GM18511 (cell line): ENCODE measurements around the gene FAH.
"Not testable (repeated sequence)": the region's sequence is repeated elsewhere in the genome, so short reads cannot be mapped to it uniquely, and the experiment has no call there.

Experiments used
- ATAC-seq: cut with Tn5 transposase; IDR thresholded peaks from one replicate; pipeline ENCODE4 v1.9.1; 2021; ENCODE audit warnings: mild to moderate bottlenecking, moderate library complexity; ENCODE audit not compliant: unreplicated experiment

The FAH gene

GRCh38 chr15:80152896-80153876, at the start of gene FAH:
FAH (plus strand) TSS chr15:80152999; CDS start chr15:80153055, 56 bp downstream.
- ATAC-seq = peak; percentile 70

DNA sequence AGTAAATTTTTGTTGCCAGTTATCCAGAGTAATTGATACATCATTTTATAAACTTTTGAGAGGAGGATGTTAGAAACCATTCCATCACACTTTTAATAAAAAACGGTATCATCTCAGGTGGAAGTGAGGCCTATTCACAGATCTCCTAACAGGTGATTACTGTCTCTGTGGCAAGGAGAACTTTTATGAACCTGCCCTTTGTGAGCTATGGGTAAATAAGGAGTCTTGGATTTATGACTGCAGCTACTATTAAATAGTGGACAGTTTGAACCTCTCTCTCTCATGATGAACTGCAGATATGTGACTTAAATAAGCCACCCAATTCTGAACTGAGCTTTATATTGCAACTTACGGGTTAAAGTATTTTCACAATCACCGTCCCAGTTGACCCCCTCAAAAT, 47.6 kb upstream of the FAH start:
- no peak for ATAC-seq

GRCh38 chr15:80105595-80105994, 47.2 kb upstream of the FAH start:
- ATAC-seq = no peak

DNA sequence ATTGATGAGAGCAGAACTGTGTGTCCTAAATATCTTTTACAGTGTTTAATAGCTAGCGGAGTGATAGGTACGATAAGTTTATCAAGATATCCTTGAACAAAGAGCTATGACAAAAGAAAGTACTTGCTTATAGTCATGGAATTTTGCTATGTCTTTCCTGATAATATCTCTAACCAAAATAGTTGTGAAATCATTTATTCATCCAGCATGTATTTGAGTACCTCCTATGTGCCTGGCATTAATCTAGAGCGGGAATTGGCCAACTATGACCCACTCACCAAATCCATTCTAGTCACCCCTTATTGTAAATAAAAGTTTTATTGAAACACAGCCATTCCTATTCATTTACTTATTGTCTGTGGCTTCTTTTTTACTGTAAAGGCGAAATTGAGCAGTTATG, 46.7 kb upstream of the FAH start:
- no peak for ATAC-seq

DNA sequence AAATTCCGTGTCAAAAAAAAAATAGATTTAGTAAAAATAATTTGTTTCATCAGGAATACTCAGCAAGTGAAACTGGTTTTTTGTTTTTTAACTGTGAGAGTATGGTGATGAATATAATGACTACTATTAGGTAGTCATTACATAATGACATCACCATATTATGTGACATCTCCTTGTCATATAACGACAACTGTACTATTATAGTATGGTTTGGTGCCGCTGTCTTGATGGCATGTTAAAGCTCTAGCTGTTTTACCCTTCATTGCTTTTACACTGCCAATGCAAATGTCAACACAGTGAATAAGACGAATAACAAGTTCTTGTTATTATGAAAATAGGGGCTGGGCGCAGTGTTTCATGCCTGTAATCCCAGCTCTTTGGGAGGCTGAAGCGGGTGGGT, 45.6 kb upstream of the FAH start:
- ATAC-seq = no peak

GRCh38 chr15:80107774-80108173, 45.0 kb upstream of the FAH start:
- ATAC-seq = no peak

DNA sequence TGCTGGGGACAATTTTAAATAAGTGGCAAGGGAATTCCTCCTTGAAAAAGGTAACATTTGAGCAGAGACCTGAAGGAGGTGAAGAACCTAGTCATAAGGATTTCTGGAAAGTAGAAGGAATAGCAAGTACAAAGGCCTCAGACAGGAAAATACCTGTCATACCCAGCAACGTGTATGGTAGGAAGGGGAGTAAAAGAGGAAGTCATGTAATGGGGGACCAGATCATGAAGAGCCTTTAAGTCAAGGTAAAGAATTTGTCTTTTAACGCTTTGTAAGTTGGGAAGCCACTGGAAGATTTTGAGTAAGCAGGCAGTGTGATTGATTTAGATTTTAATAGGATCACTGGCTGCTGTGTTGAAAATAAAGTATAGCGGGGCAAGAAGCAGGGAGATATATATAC, 43.4 kb upstream of the FAH start:
- ATAC-seq = no peak

- no peak for ATAC-seq
Observed at GRCh38 chr15:80110920-80111319, 41.9 kb upstream of the FAH start.

DNA sequence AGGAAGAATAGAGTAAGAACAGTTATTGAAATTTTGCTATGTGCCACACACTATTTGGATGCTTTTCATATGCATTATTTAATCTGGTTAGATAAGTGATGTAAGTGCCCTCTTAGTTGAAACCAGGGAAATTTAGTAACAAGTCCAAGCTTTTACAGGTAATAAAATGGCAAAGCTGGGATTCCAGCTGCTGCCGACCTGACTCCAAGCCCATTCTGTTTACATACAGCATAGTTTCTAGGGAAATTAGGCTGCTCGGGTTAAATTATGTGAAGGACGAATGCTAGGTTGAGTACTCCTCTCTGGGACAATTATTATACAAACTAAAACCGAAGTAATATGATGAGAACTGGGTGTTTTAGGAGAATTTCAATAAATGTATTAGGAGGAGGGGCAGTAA, 38.7 kb upstream of the FAH start:
- ATAC-seq = no peak

DNA sequence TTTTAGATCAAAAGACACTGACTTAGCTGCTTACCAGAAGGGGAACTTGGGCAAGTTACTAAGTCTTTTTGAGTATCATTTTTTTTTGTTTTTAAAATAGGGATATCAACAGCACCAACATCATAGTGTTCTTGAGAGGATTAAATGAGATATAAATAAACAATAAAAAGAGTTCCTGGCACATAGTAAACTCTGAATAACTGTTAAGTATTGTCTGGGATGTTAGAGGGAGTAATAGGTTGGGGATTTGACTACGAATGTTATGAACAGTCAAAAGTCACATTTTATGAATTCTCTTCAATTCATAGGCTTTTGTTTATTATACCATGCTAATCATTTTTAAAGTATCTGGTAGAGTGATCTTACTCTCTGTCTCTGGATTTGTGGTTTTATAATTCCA, 37.8 kb upstream of the FAH start:
- no peak for ATAC-seq

DNA sequence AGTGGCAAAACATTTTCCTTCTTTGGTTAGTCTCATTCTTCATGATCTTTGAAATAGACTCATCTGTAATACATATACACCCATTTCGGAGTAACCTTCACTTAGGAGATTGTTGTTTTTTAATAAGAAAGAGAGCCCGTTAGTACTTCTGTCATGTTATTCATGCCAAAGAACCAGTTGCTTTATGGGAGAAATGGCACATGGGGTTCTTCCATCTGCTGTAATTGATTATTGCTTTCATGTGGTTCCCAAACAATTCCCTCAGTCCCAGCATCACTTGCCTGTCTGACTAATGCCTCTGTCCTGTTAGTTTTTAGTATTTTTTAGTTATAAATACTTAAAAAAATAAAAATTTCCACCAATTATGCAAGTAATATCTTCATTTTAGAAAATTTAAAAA, 33.8 kb upstream of the FAH start:
- no peak for ATAC-seq

GRCh38 chr15:80120636-80121035, 32.2 kb upstream of the FAH start:
- ATAC-seq = no peak

- no peak for ATAC-seq
Observed at GRCh38 chr15:80121546-80121945, 31.3 kb upstream of the FAH start.

DNA sequence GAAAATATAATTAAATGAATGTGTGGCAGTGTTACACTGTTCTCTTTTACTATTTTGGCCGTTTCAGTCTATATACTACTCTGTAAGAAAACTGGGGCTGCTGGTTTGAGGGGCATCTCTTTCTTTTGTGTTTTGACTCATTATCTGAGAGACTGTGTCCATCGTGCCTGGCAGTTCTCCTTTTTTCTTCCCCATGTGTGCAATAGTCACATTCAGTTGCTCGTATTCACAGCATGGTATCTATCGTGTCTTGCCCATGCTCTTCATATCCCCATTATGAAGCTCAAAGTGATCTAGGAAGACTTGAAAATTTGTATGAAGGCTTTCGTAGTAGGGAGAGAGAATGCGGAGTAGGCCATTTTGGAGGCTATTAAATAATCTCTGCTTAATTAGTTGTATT, 29.8 kb upstream of the FAH start:
- ATAC-seq = no peak

DNA sequence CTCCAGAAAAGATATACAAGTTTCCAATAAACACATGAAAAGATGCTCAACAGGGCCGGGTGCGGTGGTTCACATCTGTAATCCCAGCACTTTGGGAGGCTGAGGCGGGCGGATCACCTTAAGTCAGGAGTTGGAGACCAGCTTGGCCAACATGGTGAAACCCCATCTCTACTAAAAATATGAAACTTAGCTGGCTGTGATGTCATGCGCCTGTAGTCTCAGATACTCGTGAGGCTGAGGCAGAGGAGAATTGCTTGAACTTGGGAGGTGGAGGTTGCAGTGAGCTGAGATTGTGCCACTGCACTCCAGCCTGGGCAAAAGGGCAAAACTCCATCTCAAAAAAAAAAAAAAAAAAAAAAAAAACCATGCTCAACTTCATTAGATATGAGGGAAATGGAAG, 25.5 kb upstream of the FAH start:
- not testable (repeated sequence) for ATAC-seq

GRCh38 chr15:80127911-80128310, 24.9 kb upstream of the FAH start:
- no peak for ATAC-seq

DNA sequence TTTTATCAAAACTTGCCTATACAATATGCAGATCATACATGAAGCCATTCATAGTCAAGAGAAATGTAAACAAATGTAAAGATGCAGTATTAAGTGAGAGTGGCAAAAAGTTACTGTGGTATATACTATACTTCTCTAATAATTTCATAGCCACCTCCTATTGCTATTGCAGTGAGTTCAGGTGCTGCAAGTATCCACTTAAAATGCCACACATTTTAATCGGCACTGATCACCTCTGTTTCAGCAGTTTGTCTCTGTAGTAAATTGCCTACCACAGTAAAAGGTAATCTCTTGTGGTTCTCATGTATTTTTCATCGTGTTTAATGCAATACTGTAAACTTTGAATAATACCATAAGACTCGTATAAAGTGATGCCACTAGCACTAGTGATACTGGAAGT, 20.4 kb upstream of the FAH start:
- no peak for ATAC-seq

- ATAC-seq = no peak
Observed at GRCh38 chr15:80136854-80137253, 15.9 kb upstream of the FAH start.

DNA sequence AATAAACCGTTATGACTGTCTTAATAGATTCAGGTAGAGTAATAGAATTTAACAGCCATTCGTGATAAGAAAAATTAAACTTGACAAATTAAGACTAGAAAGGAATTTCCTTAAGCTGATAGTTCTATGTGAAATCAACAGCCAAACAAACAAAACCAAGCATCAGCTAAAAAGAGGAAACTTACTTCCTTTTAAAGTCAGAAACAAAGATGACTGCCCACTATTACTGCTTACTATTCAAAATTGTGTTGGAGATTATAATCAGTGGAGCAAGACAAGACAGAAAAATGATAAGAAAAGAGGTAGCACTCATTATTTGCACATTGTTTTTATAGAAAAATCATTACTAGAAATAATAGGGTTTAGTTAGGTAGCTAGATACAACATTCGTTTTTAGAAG, 13.8 kb upstream of the FAH start:
- ATAC-seq = no peak

DNA sequence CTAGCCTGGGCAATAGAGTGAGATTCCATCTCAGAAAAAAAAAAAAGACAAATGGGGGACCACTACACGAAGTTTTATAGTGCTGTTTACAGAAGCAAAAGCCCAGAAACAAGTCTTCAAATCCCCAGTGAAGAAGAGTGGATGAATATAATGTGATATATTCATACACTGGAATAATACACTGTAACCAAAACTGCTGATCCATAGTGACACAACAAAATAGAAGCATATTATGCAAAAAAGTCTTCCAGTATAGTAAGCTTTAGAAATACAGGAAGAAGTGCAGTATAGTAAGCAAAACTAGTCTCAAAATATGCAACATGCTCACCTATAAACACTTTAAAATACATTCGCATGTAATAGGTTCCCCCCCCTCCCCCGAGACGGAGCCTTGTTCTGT, 11.9 kb upstream of the FAH start:
- no peak for ATAC-seq

GRCh38 chr15:80141916-80142598, 10.7 kb upstream of the FAH start:
- ATAC-seq = no peak

DNA sequence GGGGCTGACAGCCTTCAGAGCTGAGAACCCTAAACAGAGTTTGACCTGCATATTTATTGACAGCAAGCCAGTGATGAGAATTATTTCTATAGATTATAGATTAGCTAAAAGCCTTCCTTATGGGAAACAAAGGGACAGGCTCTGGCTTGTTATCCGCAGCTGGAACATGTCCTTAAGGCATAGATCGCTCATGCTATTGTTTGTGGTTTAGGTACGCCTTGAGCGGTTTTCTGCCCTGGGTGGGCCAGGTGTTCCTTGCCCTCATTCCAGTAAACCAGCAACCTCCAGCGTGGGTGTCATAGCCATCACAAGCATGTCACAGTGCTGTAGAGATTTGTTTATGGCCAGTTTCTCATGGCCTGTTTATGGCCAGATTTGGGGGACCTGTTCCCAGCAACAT, 10.2 kb upstream of the FAH start:
- no peak for ATAC-seq
